ENCODE results near the gene GPR32.
"Not testable (repeated sequence)": the region's sequence is repeated elsewhere in the genome, so short reads cannot be mapped to it uniquely, and the experiment has no call there.

The GPR32 gene

DNA sequence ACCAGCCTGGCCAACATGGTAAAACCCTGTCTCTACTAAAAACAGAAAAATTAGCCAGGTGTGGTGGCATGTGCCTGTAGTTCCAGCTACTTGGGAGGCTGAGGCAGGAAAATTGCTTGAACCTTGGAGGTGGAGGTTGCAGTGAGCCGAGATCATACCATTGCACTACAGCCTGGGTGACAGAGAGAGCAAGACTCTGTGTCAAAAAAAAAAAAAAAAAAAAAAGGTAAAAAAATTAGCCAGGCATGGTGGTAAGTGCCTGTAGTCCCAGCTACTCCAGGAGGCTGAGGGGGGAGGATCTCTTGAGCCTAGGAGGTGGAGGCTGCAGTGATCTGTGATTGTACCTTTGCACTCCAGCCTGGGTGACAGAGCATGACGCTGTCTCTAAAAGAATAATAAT, at the start of gene GPR32:
Gene GPR32, plus strand, starts transcription at position 301 of the 400 bp plus-strand sequence. CDS start 137 bp downstream, outside the sequence.
- DNase-seq, result not testable (repeated sequence)

DNA sequence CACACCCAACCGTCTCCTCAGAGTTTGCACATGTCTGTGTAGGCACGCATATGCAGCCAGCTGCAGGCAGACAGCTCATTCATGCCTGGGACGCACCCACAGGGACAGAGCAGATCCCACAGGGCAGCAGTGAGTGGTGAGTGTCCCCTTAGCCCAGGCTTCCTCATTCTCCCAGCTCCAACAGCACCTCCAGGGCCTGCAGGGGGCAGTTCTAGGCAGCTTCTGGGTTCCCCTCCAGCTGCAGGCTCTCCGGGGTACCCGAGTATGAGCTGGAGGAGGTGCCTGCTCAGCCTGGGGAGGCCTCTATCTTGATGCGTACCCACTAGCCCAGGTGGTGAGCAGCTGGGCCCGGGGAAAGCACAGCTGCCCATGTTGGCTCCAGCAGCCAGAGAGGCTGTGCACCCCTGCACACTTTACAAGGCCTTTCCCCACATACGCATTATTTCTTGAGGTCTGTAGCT, 49.3 kb upstream of the GPR32 start:
- no peak for DNase-seq

DNA sequence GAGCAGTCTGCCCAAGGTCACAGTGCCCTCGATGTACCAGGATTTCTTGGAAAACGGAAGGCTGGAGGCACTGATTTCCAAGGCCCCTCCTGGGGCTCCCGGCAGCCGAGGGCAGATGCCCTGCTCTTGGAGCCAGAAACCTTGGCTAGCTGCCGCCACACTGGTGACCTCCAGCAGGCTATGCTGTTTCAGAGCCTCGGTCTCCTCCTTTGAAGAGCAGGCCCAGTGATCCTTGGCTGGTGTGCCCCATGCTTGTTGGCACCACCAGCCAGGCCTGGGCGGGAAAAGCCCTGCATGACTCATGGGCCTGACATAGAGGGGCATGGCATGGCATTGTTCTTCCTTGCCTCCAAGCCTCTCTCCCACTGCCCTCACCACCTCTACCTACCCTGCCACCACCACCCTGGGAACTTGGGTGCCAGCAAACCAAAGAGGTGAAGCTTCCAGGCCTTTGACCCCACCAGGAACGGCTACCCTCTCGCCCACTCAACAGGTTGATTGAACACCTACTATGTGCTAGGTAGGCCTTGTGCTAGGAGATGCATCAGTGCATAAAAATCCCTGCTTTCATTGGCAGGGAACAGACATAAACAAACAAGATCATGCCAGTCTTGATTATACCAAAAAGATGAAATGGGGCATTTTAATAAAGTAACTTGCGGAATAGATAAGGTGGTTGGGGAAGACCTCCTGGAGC, 48.7 kb upstream of the GPR32 start:
- DNase-seq, result no peak

- peak; percentile 64 for DNase-seq
Measured at GRCh38 chr19:50722201-50723013, 47.9 kb upstream of the GPR32 start.

- DNase-seq, result no peak
Measured at GRCh38 chr19:50723069-50723468, 47.2 kb upstream of the GPR32 start, which contains the start of gene CLEC11A. TSS of gene CLEC11A (plus strand) at chr19:50723364. CDS start at chr19:50723526, 162 bp downstream.

DNA sequence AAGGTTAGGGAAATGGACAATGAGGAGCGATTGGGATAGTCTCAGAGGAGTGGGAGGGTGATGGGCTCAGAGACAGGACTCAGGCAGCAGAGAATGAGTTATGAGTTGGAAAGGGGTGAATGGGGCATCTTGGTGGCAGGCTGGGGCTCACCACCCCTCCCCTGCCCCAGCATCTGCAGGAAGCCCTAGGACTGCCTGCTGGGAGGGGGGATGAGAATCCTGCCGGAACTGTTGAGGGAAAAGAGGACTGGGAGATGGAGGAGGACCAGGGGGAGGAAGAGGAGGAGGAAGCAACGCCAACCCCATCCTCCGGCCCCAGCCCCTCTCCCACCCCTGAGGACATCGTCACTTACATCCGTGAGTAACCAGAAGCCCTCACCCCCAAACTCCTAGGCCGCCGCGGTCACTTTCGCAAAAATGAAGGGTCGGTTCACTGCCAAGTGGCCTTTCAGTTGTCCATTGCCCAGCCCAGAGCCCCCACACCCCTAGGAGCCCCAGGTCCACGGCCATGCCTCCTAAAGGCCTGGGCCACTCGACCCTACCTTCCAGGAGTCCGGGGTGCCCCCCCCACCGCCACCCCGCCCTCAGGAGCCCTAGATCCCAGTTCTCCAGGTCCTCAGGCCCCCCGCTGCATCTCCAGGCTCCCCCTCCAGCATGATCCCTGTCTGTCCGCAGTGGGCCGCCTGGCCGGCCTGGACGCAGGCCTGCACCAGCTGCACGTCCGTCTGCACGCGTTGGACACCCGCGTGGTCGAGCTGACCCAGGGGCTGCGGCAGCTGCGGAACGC, 46.3 kb upstream of the GPR32 start:
- no peak for DNase-seq

DNA sequence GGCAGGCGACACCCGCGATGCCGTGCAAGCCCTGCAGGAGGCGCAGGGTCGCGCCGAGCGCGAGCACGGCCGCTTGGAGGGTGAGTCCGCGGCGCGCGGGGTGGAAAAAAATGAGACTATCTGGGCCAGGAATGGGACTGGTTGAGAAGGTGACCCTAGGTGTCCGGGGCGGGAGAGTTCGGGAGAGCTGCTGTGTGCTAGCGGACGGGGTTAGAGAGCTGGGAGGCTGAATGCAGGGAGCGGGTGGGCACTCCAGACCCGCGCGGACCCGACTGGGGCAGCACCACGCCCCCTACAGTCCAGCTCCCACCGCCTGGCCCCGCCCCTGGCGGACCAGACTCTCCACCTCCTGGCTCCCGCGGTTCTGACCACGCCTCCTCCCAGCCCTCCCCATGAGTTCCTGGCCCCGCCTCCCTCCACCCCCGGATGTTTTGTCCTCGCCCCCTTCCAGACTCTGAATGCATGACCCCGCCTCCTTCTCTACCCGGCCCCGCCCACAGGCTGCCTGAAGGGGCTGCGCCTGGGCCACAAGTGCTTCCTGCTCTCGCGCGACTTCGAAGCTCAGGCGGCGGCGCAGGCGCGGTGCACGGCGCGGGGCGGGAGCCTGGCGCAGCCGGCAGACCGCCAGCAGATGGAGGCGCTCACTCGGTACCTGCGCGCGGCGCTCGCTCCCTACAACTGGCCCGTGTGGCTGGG, 45.6 kb upstream of the GPR32 start:
- peak; percentile 99 for DNase-seq

DNA sequence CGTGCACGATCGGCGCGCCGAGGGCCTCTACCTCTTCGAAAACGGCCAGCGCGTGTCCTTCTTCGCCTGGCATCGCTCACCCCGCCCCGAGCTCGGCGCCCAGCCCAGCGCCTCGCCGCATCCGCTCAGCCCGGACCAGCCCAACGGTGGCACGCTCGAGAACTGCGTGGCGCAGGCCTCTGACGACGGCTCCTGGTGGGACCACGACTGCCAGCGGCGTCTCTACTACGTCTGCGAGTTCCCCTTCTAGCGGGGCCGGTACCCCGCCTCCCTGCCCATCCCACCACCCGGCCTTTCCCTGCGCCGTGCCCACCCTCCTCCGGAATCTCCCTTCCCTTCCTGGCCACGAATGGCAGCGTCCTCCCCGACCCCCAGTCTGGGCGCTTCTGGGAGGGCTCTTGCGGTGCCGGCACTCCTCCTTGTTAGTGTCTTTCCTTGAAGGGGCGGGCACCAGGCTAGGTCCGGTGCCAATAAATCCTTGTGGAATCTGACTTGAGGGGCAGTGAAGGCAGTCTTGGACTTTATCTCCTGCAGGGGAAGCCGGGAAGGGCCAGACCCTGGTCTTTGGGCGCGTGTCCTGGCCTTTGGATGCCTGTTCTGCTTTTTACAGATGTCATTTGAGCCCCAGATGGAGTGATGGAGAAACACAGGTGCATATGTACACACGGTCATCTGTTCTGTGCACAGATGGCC, 44.9 kb upstream of the GPR32 start:
- DNase-seq, result peak; percentile 50

DNA sequence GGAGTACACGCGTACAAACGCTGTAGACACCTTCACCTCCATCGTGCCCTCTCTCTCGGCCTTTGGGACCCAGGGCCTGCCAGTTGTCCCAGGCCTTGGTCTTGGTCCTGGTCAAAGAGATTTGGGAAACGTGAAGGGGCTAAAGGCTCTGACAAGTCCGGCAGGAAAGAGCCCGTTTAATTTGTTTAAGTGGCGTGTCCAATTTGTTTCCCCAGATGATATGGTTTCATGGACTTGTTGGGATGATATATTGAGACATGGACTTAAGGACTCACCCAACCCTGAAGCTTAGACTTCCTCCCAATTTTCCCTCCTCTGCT, 44.4 kb upstream of the GPR32 start:
- DNase-seq, result no peak

DNA sequence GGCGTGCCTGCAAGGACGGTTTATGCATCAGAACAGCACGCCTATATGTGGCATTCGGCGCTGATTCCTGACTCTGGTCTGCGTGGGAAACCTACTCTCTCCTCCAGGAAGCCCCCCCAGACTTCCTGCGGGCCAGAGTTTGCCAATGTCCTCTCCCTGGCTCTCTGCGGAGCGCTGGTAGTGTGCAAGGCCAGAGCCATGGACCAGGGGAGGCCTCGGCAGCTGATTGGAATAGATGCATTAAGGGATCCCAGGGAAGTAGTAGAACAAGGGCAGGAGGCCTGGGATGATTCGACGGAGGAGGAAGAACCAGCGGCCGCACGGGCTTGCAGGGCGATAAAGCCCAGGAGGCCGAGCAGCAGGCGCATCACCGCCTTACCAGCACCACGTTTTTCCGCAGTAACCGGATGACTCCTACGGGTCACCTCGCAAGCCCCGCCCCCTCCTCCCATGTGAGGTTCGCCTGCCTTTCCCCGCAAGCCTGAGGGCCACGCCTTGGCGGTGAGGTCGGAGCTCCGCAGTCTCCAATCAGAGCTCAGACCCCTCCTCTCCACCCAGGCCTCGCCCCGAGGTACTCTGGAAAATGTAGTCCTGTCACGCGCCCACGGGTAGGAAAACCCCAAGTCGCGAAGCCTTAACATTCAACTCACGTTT, 42.1 kb upstream of the GPR32 start:
- DNase-seq, result peak; percentile 94

- DNase-seq, result no peak
Measured at GRCh38 chr19:50729894-50730293, 40.4 kb upstream of the GPR32 start.

DNA sequence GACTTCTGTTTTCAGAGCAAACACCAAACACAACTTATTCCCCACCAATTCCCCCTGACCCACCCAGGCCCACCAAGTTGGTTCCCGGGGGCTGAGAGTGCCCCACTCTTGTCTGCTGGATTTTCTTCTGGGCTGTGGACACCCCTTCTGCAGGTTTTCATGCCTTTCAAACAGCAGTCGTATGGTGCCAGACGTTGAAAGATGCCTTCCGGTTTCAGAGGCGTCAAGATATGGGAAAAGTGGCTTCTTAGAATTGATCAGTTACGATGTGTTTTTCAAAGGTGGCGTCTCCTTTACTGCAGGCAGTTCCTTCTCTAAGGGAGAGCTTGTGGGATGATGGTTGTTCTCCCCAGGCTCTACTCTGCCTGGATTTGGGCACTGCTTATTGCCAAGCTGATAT, 34.4 kb upstream of the GPR32 start:
- no peak for DNase-seq

DNA sequence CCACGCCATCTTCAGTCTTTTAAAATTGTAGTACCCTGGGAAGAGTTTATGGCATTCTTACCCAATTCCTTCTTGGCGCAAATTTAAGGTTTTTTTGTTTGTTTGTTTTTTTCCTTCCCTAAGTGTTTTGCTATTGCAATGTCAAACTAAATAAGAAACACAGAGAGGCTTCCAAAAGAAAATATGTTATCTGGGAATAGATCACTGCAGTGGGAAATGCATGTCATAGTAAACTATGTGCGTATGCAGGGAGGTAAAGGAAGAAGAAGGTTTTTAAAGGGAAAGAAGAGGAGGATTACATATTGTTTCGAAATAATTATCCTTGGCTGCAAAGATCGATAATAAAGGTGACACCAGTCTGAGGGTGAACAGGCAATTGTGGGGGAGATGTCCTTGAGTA, 33.9 kb upstream of the GPR32 start:
- DNase-seq, result no peak

DNA sequence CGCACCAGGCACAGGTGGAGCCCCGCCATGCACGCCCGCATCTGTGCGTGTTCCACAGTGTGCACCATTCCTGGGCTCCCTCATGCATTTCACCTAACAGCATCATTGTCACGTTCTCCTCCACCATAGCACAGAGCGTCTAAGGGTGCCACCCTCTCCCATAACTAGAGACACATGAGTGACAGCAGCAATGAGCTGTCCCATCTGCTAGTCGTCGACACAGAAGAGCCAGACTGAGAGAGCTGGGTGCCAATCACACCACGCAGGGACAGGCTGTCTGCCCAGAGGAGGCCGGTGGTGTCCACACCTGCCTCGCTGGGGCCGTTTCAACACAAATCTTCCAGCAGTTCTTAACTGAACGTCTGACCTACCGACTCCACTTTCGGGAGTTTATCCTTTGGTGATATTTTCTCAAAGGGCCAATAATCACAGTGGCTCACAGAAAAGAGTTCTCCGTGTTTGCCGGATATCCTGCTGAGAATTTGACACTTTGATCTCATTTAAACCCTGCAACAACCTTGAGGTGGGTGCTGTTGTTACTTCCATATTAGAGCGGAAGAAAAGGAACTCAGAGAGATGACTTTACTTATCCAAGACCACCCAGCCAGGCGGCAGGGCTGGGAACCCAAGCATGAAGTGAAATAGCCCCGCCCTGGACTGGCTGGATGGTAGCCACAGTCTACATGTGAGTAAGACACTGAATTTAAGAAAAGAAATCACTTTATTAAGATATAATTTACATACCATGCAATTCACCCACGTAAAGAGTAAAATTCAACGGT, 30.9 kb upstream of the GPR32 start:
- DNase-seq, result no peak

- DNase-seq, result peak; percentile 17
Measured at GRCh38 chr19:50739914-50740426, 30.3 kb upstream of the GPR32 start.

- no peak for DNase-seq
Measured at GRCh38 chr19:50741179-50741933, 28.9 kb upstream of the GPR32 start.

- DNase-seq, result no peak
Measured at GRCh38 chr19:50743537-50743936, 26.7 kb upstream of the GPR32 start.

DNA sequence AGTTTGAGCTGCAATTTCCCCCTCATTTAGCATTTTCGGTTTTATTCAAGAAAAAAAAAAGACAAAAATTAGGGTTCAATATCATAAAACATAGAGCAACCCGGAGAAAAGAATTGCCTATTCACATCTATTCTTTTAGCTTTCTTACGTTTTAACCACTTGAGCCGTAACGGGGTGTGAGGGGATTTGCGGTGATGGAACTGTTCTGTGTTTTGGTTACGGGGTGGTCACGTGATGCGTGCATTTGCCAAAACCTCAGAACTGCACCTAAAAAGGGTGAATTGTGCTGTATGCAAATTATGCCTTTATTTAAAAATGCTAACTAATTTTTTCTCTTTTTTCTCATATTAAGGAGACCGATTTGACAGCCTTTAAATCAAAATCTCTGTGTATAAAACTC, 25.0 kb upstream of the GPR32 start:
- DNase-seq, result no peak

DNA sequence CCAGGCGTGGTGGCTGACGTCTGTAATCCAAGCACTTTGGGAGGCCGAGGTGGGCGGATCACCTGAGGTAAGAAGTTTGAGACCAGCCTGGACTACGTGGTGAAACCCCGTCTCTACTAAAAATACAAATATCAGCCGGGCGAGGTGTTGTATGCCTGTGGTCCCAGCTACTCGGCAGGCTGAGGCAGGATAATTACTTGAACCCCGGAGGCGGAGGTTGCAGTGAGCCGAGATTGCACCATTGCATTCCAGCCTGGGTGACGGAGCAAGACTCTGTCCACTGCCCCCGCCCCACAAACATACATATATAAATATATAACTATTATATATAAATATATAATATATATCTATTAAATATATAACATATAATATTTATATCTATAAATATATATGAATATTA, 23.1 kb upstream of the GPR32 start:
- DNase-seq, result not testable (repeated sequence)

GRCh38 chr19:50749490-50749889, 20.8 kb upstream of the GPR32 start:
- no peak for DNase-seq

Measured in NCI-H82 (cell line).